Activated naive CD4-positive, alpha-beta T cell treated with anti-CD3 and anti-CD28 coated beads, Interleukin-2, amount 50 U/mL, for 72 hours (primary cell): ENCODE data around the gene TEC. TPM values are rescaled to one million over a fixed set of nuclear protein-coding genes. Genes with fewer than 3 reads are reported as not detected.

ENCODE experiments used
- ATAC-seq, 2 donors: fragments of 150-1000 bp; cut with Tn5 transposase; 2 replicates each; pipeline ENCODE4 v1.10.0; 2021; ENCODE audit warnings: mild to moderate bottlenecking in 2 of 2, moderate library complexity in 2 of 2
- DNase-seq, 2 donors: peaks; one replicate each; pipeline ENCODE4 v3.0.0; 2021 to 2022; ENCODE audit warnings: low spot score in 2 of 2
- H3K27ac Mint-ChIP-seq, 2 donors: one replicate each; pipeline ENCODE4 v1.8.0; 2022; ENCODE audit warnings: mild to moderate bottlenecking in 2 of 2, mixed read lengths in 2 of 2
- H3K36me3 Mint-ChIP-seq, 2 donors: one replicate each; pipeline ENCODE4 v1.8.0; 2022; ENCODE audit warnings: mixed read lengths in 2 of 2
- H3K9me3 Mint-ChIP-seq, 2 donors: one replicate each; pipeline ENCODE4 v1.8.0; 2022; ENCODE audit warnings: mixed read lengths in 2 of 2
- total RNA-seq, 2 donors: library from RNA; stranded (reverse); gene quantifications; one replicate each; pipeline ENCODE4 v1.2.3, GENCODE V29; 2022

TEC gene
- total RNA-seq, 2 donors from 2014 or later: 4.3 to 8.3 TPM

GRCh38 chr4:48133669-48134068, 136.0 kb downstream of the TEC start:
- Mint-ChIP-seq H3K9me3 (no peaks in the 10 kb centered on the region), H3K27ac (peak overlapping the region; percentile 94 to 97), H3K36me3 (peaks cover 6 to 61% of the 10 kb centered on the region in 2 donors)
- peak in 1 of 2 donors; percentile 4 for ATAC-seq
- no peak for DNase-seq

- no peak for ATAC-seq
- peaks cover 10 to 56% of the 10 kb centered on the region in 2 donors for H3K36me3 Mint-ChIP-seq
Measured at GRCh38 chr4:48131736-48132135, 137.9 kb downstream of the TEC start.

GRCh38 chr4:48130100-48130499, 139.5 kb downstream of the TEC start:
- Mint-ChIP-seq H3K9me3 (no peaks in the 10 kb centered on the region), H3K27ac (peak overlapping the region; percentile 94 to 97), H3K36me3 (peaks cover 10 to 45% of the 10 kb centered on the region in 2 donors)
- ATAC-seq (no peak), DNase-seq (no peak)

More at GRCh38 chr4:48131736-48132135, 137.9 kb downstream of the TEC start:
- no peak for DNase-seq
- Mint-ChIP-seq H3K9me3 (no peaks in the 10 kb centered on the region), H3K27ac (peak overlapping the region; percentile 94 to 97)

- DNase-seq (peak; percentile 47 to 67), ATAC-seq (peak; percentile 38 to 58)
- Mint-ChIP-seq H3K27ac (peak overlapping the region; percentile 94 to 97), H3K36me3 (peaks cover 10 to 43% of the 10 kb centered on the region in 2 donors), H3K9me3 (no peaks in the 10 kb centered on the region)
Measured at GRCh38 chr4:48129307-48130014, 140.2 kb downstream of the TEC start.

GRCh38 chr4:48127682-48128404, 141.8 kb downstream of the TEC start:
- H3K36me3 Mint-ChIP-seq: peaks cover 4 to 39% of the 10 kb centered on the region in 2 donors
- peak overlapping the region; percentile 94 to 97 for H3K27ac Mint-ChIP-seq

GRCh38 chr4:48127231-48127630, 142.4 kb downstream of the TEC start:
- peaks cover 4 to 39% of the 10 kb centered on the region in 2 donors for H3K36me3 Mint-ChIP-seq
- H3K9me3 Mint-ChIP-seq: no peaks in the 10 kb centered on the region
- ATAC-seq: no peak
- H3K27ac Mint-ChIP-seq: peak overlapping the region; percentile 94 to 97
- no peak for DNase-seq

More at GRCh38 chr4:48127682-48128404, 141.8 kb downstream of the TEC start:
- ATAC-seq: peak; percentile 82 to 84
- peak; percentile 75 to 90 for DNase-seq
- no peaks in the 10 kb centered on the region for H3K9me3 Mint-ChIP-seq

- H3K36me3 Mint-ChIP-seq: peaks cover 4 to 33% of the 10 kb centered on the region in 2 donors
- ATAC-seq: no peak
- no peaks in the 10 kb centered on the region for H3K9me3 Mint-ChIP-seq
- no peak for DNase-seq
- peak overlapping the region; percentile 30 to 94 for H3K27ac Mint-ChIP-seq
Measured at GRCh38 chr4:48126621-48127020, 143.0 kb downstream of the TEC start.

GRCh38 chr4:48124870-48125269, 144.8 kb downstream of the TEC start:
- H3K27ac Mint-ChIP-seq: peak overlapping the region in 1 of 2 donors; percentile 94
- DNase-seq (no peak), ATAC-seq (peak; percentile 37 to 43)
- H3K9me3 Mint-ChIP-seq: no peaks in the 10 kb centered on the region
- peaks cover 4 to 23% of the 10 kb centered on the region in 2 donors for H3K36me3 Mint-ChIP-seq

GRCh38 chr4:48122756-48123155, 146.9 kb downstream of the TEC start:
- Mint-ChIP-seq H3K27ac (peak overlapping the region in 1 of 2 donors; percentile 94), H3K36me3 (peaks cover 13 to 26% of the 10 kb centered on the region in 2 donors), H3K9me3 (peaks cover 6 to 9% of the 10 kb centered on the region in 2 donors)
- no peak for DNase-seq
- no peak for ATAC-seq

GRCh38 chr4:48121180-48121579, 148.5 kb downstream of the TEC start:
- no peak overlapping the region for H3K27ac Mint-ChIP-seq
- ATAC-seq (no peak), DNase-seq (no peak)
- peaks cover 11 to 32% of the 10 kb centered on the region in 2 donors for H3K36me3 Mint-ChIP-seq
- H3K9me3 Mint-ChIP-seq: peaks cover 8 to 10% of the 10 kb centered on the region in 2 donors

- peaks cover 8 to 10% of the 10 kb centered on the region in 2 donors for H3K9me3 Mint-ChIP-seq
- DNase-seq (no peak), ATAC-seq (no peak)
- H3K27ac Mint-ChIP-seq: no peak overlapping the region
- peaks cover 11 to 32% of the 10 kb centered on the region in 2 donors for H3K36me3 Mint-ChIP-seq
Measured at GRCh38 chr4:48120132-48120531, 149.5 kb downstream of the TEC start.

- Mint-ChIP-seq H3K27ac (peak overlapping the region in 1 of 2 donors; percentile 58), H3K36me3 (peaks cover 11 to 32% of the 10 kb centered on the region in 2 donors)
Measured at GRCh38 chr4:48119646-48120045, 150.0 kb downstream of the TEC start.

GRCh38 chr4:48118081-48118480, 151.6 kb downstream of the TEC start:
- Mint-ChIP-seq H3K9me3 (peaks cover 8 to 10% of the 10 kb centered on the region in 2 donors), H3K36me3 (peaks cover 11 to 38% of the 10 kb centered on the region in 2 donors), H3K27ac (peak overlapping the region in 1 of 2 donors; percentile 58)
- ATAC-seq (no peak), DNase-seq (no peak)

More at GRCh38 chr4:48119646-48120045, 150.0 kb downstream of the TEC start:
- H3K9me3 Mint-ChIP-seq: peaks cover 8 to 10% of the 10 kb centered on the region in 2 donors
- no peak for DNase-seq
- ATAC-seq: no peak

- Mint-ChIP-seq H3K9me3 (peaks cover 8 to 10% of the 10 kb centered on the region in 2 donors), H3K27ac (peak overlapping the region in 1 of 2 donors; percentile 58), H3K36me3 (peaks cover 11 to 41% of the 10 kb centered on the region in 2 donors)
- peak in 1 of 2 donors; percentile 43 for ATAC-seq
- DNase-seq: no peak
Measured at GRCh38 chr4:48116582-48116981, 153.1 kb downstream of the TEC start.

GRCh38 chr4:48114412-48114811, 155.2 kb downstream of the TEC start:
- Mint-ChIP-seq H3K36me3 (peaks cover 8 to 37% of the 10 kb centered on the region in 2 donors), H3K9me3 (peaks cover 6 to 8% of the 10 kb centered on the region in 2 donors), H3K27ac (peak overlapping the region; percentile 37 to 79)
- no peak for ATAC-seq
- DNase-seq: no peak

- Mint-ChIP-seq H3K36me3 (peaks cover 0 to 23% of the 10 kb centered on the region in 2 donors), H3K27ac (peak overlapping the region in 1 of 2 donors; percentile 79), H3K9me3 (no peaks in the 10 kb centered on the region)
- DNase-seq (no peak), ATAC-seq (peak in 1 of 2 donors; percentile 35)
Measured at GRCh38 chr4:48112017-48112667, 157.5 kb downstream of the TEC start.
